PC-9 (cell line): Measurements from ENCODE around the gene SPRED3. TPM values are rescaled to one million over a fixed set of nuclear protein-coding genes. Genes with fewer than 3 reads are reported as not detected.

ENCODE experiments used
- BruUV-seq: library from RNA; stranded (reverse); fragments of 400-500 nt; replicated peaks from 2 replicates; lab custom pipeline; 2021; lab: Mats Ljungman, UMichigan
- CTCF ChIA-PET: fragments of 300-600 bp; sonication (Branson Sonifier 250); formaldehyde crosslinking; loops from one replicate; lab custom pipeline; 2022; ENCODE audit warnings: antibody characterized with exemption; lab: Charles Lee
- POLR2A ChIA-PET: fragments of 300-600 bp; sonication (Branson Sonifier 250); formaldehyde crosslinking; loops from one replicate; lab custom pipeline; 2022; ENCODE audit warnings: antibody characterized with exemption; ENCODE audit not compliant: unreplicated experiment; lab: Charles Lee
- DNase-seq, 2 experiments: peaks; one replicate each; pipeline versions ENCODE4 v3.0.0 to v3.0.0-alpha.2; 2015 to 2022; ENCODE audit warnings: mixed read lengths in 1 of 2
- H2AFZ ChIP-seq: fragments of 200-600 bp; sonication (generic); 2 replicates; pipeline ENCODE4 v1.8.1; 2017; ENCODE audit warnings: antibody characterized with exemption
- H3F3A ChIP-seq: fragments of 200-600 bp; sonication (generic); 2 replicates; pipeline ENCODE4 v1.8.1; 2017; ENCODE audit warnings: antibody characterized with exemption, mild to moderate bottlenecking, low read depth; ENCODE audit not compliant: insufficient read depth
- H3K27ac ChIP-seq: fragments of 200-600 bp; sonication (generic); 2 replicates; pipeline ENCODE4 v1.6.1; 2016; ENCODE audit warnings: mixed run types
- H3K27me3 ChIP-seq: fragments of 200-600 bp; sonication (generic); 2 replicates; pipeline ENCODE4 v1.6.1; 2016; ENCODE audit warnings: low read depth, mixed run types; ENCODE audit not compliant: insufficient read depth
- H3K36me3 ChIP-seq: fragments of 200-600 bp; sonication (generic); 2 replicates; pipeline ENCODE4 v1.6.1; 2016; ENCODE audit warnings: low read depth, mixed run types
- H3K4me1 ChIP-seq: fragments of 200-600 bp; sonication (generic); replicated peaks from 2 replicates; pipeline ENCODE4 v1.6.1; 2016; ENCODE audit warnings: mixed run types; ENCODE audit not compliant: insufficient read depth
- H3K4me2 ChIP-seq: fragments of 200-600 bp; sonication (generic); 2 replicates; pipeline ENCODE4 v1.6.1; 2017; ENCODE audit warnings: mixed run types
- H3K4me3 ChIP-seq: fragments of 200-600 bp; sonication (generic); 2 replicates; pipeline ENCODE4 v1.6.1; 2016; ENCODE audit warnings: mixed run types
- H3K79me2 ChIP-seq: fragments of 200-600 bp; sonication (generic); 2 replicates; pipeline ENCODE4 v1.6.1; 2017; ENCODE audit warnings: low read depth, mixed run types
- H3K9me2 ChIP-seq: fragments of 200-600 bp; sonication (generic); 2 replicates; pipeline ENCODE4 v1.8.1; 2017; ENCODE audit warnings: mild to moderate bottlenecking; ENCODE audit not compliant: insufficient read depth
- H3K9me3 ChIP-seq: fragments of 200-600 bp; sonication (generic); 2 replicates; pipeline ENCODE4 v1.8.1; 2016; ENCODE audit warnings: low read depth; ENCODE audit not compliant: insufficient read depth
- H4K20me1 ChIP-seq: fragments of 200-600 bp; sonication (generic); 2 replicates; pipeline ENCODE4 v1.8.1; 2017; ENCODE audit not compliant: insufficient read depth
- EZH2 ChIP-seq: fragments of 200-600 bp; sonication (generic); IDR thresholded peaks from 2 replicates; pipeline ENCODE4 v1.8.0; 2017; ENCODE audit warnings: antibody characterized with exemption, low read depth
- intact Hi-C: fragments of 100-400 bp; cut with micrococcal nuclease; formaldehyde crosslinking; loops from one replicate; pipeline ENCODE4 v1.10.0; 2022; ENCODE audit not compliant: unreplicated experiment
- total RNA-seq: library from RNA; stranded (reverse); gene quantifications from 2 replicates; pipeline ENCODE4 v1.2.3, GENCODE V29; 2021
- TF ChIP-seq, protein P1 (sequence below): fragments of 200-600 bp; sonication (generic); conservative IDR thresholded peaks from 2 replicates; pipeline ENCODE4 v1.6.1; 2017; ENCODE audit warnings: mixed run types, antibody characterized with exemption, mild to moderate bottlenecking, moderate library complexity

SPRED3 gene
- total RNA-seq, 1 experiment from 2014 or later, result 5.4 TPM

DNA sequence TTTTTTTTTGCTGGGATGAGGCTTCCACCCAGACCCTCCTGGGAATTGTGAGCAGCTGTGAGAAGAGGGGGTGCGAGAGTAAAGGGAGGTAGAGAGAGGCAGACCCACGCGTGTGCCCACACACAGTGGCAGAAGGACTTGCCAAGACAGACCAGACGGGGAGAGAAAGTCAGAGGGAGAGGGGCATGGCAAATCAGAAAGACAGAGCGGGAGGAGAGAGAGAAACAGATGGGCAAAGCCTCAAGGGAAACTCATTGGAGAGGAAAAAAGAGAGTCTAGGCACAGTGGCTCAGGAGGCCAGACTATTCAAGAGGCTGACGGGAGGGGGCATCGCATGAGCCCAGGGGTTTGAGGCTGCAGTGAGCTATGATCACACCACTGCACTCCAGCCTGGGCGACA is 35.9 kb upstream of the SPRED3 start:
- Histone ChIP-seq H3K4me1 (no peaks in the 10 kb centered on the region), H2AFZ (no peak overlapping the region), H3K36me3 (no peaks in the 10 kb centered on the region), H3K27me3 (no peaks in the 10 kb centered on the region; the same call in 1 of the 2 replicates), H4K20me1 (no peaks in the 10 kb centered on the region), H3K79me2 (no peaks in the 10 kb centered on the region), H3K9me2 (no peaks in the 10 kb centered on the region), H3K9me3 (no peaks in the 10 kb centered on the region), H3K4me3 (no peak overlapping the region), H3K4me2 (no peak overlapping the region), H3K27ac (no peak overlapping the region), H3F3A (no peaks in the 10 kb centered on the region)
- TF ChIP-seq, protein P1, sequence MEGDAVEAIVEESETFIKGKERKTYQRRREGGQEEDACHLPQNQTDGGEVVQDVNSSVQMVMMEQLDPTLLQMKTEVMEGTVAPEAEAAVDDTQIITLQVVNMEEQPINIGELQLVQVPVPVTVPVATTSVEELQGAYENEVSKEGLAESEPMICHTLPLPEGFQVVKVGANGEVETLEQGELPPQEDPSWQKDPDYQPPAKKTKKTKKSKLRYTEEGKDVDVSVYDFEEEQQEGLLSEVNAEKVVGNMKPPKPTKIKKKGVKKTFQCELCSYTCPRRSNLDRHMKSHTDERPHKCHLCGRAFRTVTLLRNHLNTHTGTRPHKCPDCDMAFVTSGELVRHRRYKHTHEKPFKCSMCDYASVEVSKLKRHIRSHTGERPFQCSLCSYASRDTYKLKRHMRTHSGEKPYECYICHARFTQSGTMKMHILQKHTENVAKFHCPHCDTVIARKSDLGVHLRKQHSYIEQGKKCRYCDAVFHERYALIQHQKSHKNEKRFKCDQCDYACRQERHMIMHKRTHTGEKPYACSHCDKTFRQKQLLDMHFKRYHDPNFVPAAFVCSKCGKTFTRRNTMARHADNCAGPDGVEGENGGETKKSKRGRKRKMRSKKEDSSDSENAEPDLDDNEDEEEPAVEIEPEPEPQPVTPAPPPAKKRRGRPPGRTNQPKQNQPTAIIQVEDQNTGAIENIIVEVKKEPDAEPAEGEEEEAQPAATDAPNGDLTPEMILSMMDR, result no peak
- TF ChIP-seq EZH2, result no peak
- ChIA-PET POLR2A (interaction anchor here (0.7 kb wide), 1 partner anchor 678 kb away, joined by 25 read pairs; no protein-coding TSS in a partner anchor), CTCF (no interaction called here)
- intact Hi-C loops, result no loop called here
- no TSS peak for BruUV-seq
- no peak for DNase-seq

DNA sequence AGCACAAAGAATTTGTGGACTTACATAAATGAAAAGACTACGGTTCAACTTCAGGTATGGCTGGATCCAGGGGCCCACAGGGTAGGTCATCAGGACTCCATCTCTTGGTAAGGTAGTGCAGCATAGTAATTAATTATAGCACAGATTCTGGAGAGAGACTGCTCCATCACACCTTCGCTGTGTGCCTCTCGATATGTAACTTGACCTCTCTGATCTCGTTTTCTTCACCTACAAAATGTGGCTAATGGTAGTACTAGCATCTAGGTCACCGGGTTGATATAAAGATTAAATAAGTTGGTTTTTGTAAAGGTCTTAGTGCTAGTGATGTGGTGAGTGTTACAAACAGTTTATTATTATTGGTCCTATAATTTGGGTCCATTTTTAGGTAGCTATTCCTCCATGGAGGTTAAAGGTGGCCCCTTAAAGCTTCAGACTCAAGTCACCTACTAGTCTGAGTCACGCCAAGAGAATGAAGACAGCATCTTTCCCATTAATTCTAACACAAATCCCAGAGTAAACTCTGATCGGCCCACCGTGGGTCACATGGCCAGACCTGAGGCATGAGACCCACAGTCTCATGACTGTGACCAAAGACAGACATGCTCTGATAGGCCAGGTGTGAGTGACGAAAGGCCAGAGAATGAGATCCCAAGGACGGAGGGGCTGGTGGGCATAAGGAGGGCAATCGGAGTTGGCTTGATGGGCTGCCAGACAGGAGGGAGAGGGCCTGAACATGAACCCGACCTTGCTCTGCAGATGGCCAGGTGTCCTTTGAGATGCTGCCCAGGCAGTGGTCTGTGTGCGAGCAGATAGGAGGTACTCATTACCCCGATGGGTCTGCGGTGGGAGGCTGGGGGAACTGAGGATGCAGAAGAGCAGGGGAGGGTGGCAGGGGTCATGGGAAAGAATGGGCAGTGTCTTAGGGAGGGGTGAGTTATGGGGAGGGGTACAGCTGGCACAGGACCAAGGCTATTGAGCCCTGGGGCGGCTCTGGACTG is 32.5 kb upstream of the SPRED3 start:
- Histone ChIP-seq H3K79me2 (no peaks in the 10 kb centered on the region), H3K4me2 (no peak overlapping the region), H3K9me2 (no peaks in the 10 kb centered on the region), H3K9me3 (no peaks in the 10 kb centered on the region), H3K36me3 (no peaks in the 10 kb centered on the region), H4K20me1 (no peaks in the 10 kb centered on the region), H2AFZ (no peak overlapping the region), H3K4me1 (no peaks in the 10 kb centered on the region), H3K27ac (no peak overlapping the region), H3K27me3 (peaks cover 32% of the 10 kb centered on the region; the same call in 1 of the 2 replicates), H3F3A (peaks cover 2% of the 10 kb centered on the region; the same call in 1 of the 2 replicates), H3K4me3 (no peak overlapping the region)
- BruUV-seq, result no TSS peak
- DNase-seq, result no peak
- intact Hi-C loops, result no loop called here
- TF ChIP-seq, protein P1, result no peak
- TF ChIP-seq EZH2, result no peak
- POLR2A ChIA-PET, result no interaction called here
- CTCF ChIA-PET, result no interaction called here

DNA sequence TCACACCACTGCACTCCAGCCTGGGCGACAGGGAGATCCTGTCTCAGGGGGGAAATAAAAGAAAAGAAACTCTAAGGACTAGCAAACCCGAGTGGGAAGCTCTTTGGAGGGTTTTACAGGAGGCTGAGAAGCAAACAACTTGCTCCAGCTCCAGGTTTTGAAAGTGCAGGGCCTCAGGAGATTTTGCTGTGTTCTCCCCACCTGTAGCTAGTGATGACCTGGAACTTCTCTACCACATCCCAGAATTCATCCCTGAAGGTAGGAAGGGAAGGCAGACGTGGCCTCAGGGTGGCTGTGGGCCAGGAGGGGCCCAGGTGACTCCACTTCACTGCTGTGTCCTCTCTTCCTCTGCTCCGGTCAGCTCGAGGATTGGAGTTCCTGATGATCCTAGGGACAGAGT is 30.4 kb upstream of the SPRED3 start:
- no peak overlapping the region for H3K4me2 ChIP-seq
- BruUV-seq, result no TSS peak
- no peak overlapping the region for H3K27ac ChIP-seq
- intact Hi-C loops, result no loop called here
- TF ChIP-seq, protein P1, result no peak
- TF ChIP-seq EZH2, result no peak
- ChIA-PET POLR2A (interaction anchor here (0.6 to 0.8 kb wide), 2 partner anchors 30 to 335 kb away, joined by 4 to 12 read pairs; partner anchors contain the start of gene GGN), CTCF (interaction anchor here (0.6 kb wide), 1 partner anchor 45 kb away, joined by 5 read pairs; the partner anchor contains the start of gene FAM98C)
- DNase-seq, result no peak
- H4K20me1 ChIP-seq, result no peaks in the 10 kb centered on the region
- no peaks in the 10 kb centered on the region for H3K36me3 ChIP-seq
- H3K27me3 ChIP-seq, result peaks cover 36% of the 10 kb centered on the region; the same call in 1 of the 2 replicates
- H3K4me1 ChIP-seq, result peaks cover 4% of the 10 kb centered on the region; the same call in 1 of the 2 replicates
- H3K9me2 ChIP-seq, result no peaks in the 10 kb centered on the region
- no peaks in the 10 kb centered on the region for H3K79me2 ChIP-seq
- H2AFZ ChIP-seq, result no peak overlapping the region
- H3K4me3 ChIP-seq, result no peak overlapping the region
- H3K9me3 ChIP-seq, result no peaks in the 10 kb centered on the region
- H3F3A ChIP-seq, result peaks cover 2% of the 10 kb centered on the region; the same call in 1 of the 2 replicates
